ENCODE results near the gene RANBP6.
A peak's percentile ranks its signal among the peaks of the same experiment; 100 is the strongest.

Gene RANBP6

GRCh38 chr9:6008169-6008979, 7.0 kb downstream of the RANBP6 start:
- H3K79me2 ChIP-seq (ENCODE audit: insufficient read depth, low read length), result peaks cover 69% of the 10 kb centered on the region
- H3K4me2 ChIP-seq (ENCODE audit: insufficient read depth, low read length), result peak overlapping the region; percentile 92
- peak overlapping the region; percentile 68 for H3K27ac ChIP-seq (ENCODE audit: low read length)
- peak overlapping the region; percentile 78 for H3K9ac ChIP-seq (ENCODE audit: low read depth, low read length)
- TF ChIP-seq EZH2 (IDR thresholded peaks at IDR 0.05; ENCODE audit: borderline replicate concordance, low read depth, low read length, severe bottlenecking), result no peak
- TF ChIP-seq, protein P1, sequence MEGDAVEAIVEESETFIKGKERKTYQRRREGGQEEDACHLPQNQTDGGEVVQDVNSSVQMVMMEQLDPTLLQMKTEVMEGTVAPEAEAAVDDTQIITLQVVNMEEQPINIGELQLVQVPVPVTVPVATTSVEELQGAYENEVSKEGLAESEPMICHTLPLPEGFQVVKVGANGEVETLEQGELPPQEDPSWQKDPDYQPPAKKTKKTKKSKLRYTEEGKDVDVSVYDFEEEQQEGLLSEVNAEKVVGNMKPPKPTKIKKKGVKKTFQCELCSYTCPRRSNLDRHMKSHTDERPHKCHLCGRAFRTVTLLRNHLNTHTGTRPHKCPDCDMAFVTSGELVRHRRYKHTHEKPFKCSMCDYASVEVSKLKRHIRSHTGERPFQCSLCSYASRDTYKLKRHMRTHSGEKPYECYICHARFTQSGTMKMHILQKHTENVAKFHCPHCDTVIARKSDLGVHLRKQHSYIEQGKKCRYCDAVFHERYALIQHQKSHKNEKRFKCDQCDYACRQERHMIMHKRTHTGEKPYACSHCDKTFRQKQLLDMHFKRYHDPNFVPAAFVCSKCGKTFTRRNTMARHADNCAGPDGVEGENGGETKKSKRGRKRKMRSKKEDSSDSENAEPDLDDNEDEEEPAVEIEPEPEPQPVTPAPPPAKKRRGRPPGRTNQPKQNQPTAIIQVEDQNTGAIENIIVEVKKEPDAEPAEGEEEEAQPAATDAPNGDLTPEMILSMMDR (IDR thresholded peaks at IDR 0.05; ENCODE audit: borderline replicate concordance, extremely low read depth, low read length, poor library complexity, severe bottlenecking), result no peak
- H2AFZ ChIP-seq (ENCODE audit: low read depth, low read length), result peak overlapping the region; percentile 73
- H3K9me3 ChIP-seq (ENCODE audit: insufficient read depth, low read length, severe bottlenecking), result no peaks in the 10 kb centered on the region
- peaks cover 63% of the 10 kb centered on the region for H3K4me1 ChIP-seq (ENCODE audit: insufficient read depth, low read length)
- H3K4me3 ChIP-seq (ENCODE audit: low read depth in 1 of 2, low read length in 2 of 2), result peak overlapping the region; percentile 53 to 83; a peak in 3 of 4 replicates
- peak; percentile 94 for DNase-seq
- peaks cover 10% of the 10 kb centered on the region; the same call in 1 of the 2 replicates for H4K20me1 ChIP-seq (ENCODE audit: insufficient read depth, low read length)
- H3K27me3 ChIP-seq (ENCODE audit: insufficient read depth, low read length, poor library complexity), result no peaks in the 10 kb centered on the region
- peaks cover 18% of the 10 kb centered on the region for H3K36me3 ChIP-seq (ENCODE audit: insufficient read depth, low read length)
- peak; percentile 69 for ATAC-seq (ENCODE audit: insufficient read depth, low read depth)

DNA sequence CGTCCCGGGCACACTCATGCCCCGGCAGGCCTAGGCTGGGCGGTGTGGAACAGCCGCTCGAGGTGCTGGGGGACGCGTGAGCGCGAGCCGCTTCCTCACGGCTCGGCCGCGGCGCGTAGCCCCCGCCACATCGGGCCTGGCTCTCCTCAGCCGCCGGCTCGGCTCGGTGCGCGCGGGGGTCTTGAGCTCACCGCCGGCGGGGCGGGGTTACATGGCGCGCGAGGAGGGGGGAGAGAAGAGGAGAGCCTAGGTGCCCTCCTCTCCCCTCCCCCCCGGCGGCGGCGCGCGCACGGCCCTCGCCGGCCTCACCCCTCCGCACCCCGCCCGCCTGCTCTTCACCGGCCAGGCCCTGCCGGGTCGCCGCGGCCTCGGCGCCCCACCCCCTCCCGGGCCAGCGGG, 7.7 kb downstream of the RANBP6 start:
- Histone ChIP-seq H3K9ac (ENCODE audit: low read depth, low read length) (peak overlapping the region; percentile 78), H3K9me3 (ENCODE audit: insufficient read depth, low read length, severe bottlenecking) (no peaks in the 10 kb centered on the region), H3K36me3 (ENCODE audit: insufficient read depth, low read length) (peaks cover 12% of the 10 kb centered on the region; the same call in 1 of the 2 replicates), H4K20me1 (ENCODE audit: insufficient read depth, low read length) (peaks cover 7% of the 10 kb centered on the region; the same call in 1 of the 2 replicates), H3K27ac (ENCODE audit: low read length) (peak overlapping the region; percentile 68), H2AFZ (ENCODE audit: low read depth, low read length) (peak overlapping the region; percentile 73), H3K79me2 (ENCODE audit: insufficient read depth, low read length) (peaks cover 69% of the 10 kb centered on the region), H3K4me3 (ENCODE audit: low read depth in 1 of 2, low read length in 2 of 2) (peak overlapping the region; percentile 83 to 86), H3K4me1 (ENCODE audit: insufficient read depth, low read length) (peaks cover 57% of the 10 kb centered on the region), H3K27me3 (ENCODE audit: insufficient read depth, low read length, poor library complexity) (no peaks in the 10 kb centered on the region), H3K4me2 (ENCODE audit: insufficient read depth, low read length) (peak overlapping the region; percentile 92)
- DNase-seq, result peak; percentile 84
- peak; percentile 57 for ATAC-seq (ENCODE audit: insufficient read depth, low read depth)
- TF ChIP-seq, protein P1 (IDR thresholded peaks at IDR 0.05; ENCODE audit: borderline replicate concordance, extremely low read depth, low read length, poor library complexity, severe bottlenecking), result no peak
- TF ChIP-seq EZH2 (IDR thresholded peaks at IDR 0.05; ENCODE audit: borderline replicate concordance, low read depth, low read length, severe bottlenecking), result no peak

DNA sequence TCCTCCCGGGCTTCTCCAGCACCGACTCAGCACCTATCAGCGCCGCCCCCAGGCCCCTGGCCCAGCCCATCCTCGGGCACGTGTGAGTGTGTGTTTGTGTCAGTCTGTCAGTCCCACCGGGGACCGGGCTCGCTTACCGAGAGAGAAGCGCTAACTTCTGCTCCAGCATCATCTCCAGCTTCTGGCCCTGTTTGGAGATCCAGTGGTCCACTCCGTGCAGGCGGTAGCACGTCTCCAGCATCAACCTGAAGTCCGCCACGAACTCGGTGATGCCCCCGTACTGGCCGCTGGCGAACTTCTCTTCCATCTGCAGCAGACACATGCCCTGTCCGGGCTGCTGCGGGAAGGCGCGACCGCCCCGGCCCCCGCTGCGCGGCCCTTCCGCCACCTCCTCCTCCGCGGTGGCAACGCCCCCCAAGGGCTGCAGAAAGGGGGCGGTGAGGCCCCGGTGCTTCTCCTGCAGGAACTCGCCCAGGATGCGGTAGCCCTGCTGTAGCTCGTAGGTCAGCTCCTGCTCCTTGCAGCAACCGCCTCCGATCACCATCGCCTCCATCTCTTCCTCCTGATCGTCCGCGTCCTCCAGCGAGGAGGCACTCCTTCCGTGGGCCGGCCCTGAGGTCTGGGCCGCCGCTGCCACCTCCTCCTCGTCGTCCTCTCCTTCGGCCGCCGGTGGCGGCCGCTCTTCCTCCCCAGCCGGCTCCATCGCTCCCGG, 8.2 kb downstream of the RANBP6 start:
- Histone ChIP-seq H3K4me1 (ENCODE audit: insufficient read depth, low read length) (peaks cover 51% of the 10 kb centered on the region), H3K79me2 (ENCODE audit: insufficient read depth, low read length) (peaks cover 67% of the 10 kb centered on the region), H4K20me1 (ENCODE audit: insufficient read depth, low read length) (peaks cover 7% of the 10 kb centered on the region; the same call in 1 of the 2 replicates), H3K9ac (ENCODE audit: low read depth, low read length) (peak overlapping the region; percentile 78), H3K4me2 (ENCODE audit: insufficient read depth, low read length) (peak overlapping the region; percentile 92), H3K27ac (ENCODE audit: low read length) (peak overlapping the region; percentile 68), H2AFZ (ENCODE audit: low read depth, low read length) (peak overlapping the region; percentile 73), H3K36me3 (ENCODE audit: insufficient read depth, low read length) (peaks cover 7% of the 10 kb centered on the region; the same call in 1 of the 2 replicates), H3K9me3 (ENCODE audit: insufficient read depth, low read length, severe bottlenecking) (no peaks in the 10 kb centered on the region), H3K4me3 (ENCODE audit: low read depth in 1 of 2, low read length in 2 of 2) (peak overlapping the region; percentile 83 to 86), H3K27me3 (ENCODE audit: insufficient read depth, low read length, poor library complexity) (no peaks in the 10 kb centered on the region)
- DNase-seq (peak; percentile 94), ATAC-seq (ENCODE audit: insufficient read depth, low read depth) (peak; percentile 85)
- TF ChIP-seq, protein P1 (IDR thresholded peaks at IDR 0.05; ENCODE audit: borderline replicate concordance, extremely low read depth, low read length, poor library complexity, severe bottlenecking), result no peak
- no peak for TF ChIP-seq EZH2 (IDR thresholded peaks at IDR 0.05; ENCODE audit: borderline replicate concordance, low read depth, low read length, severe bottlenecking)

All from DND-41 (cell line).